SK-N-SH (cell line): Measurements from ENCODE around the gene ACAP3. TPM values are rescaled to one million over a fixed set of nuclear protein-coding genes. Genes with fewer than 3 reads are reported as not detected.

ENCODE experiments used
- CTCF ChIA-PET: fragments of 300-600, 350-600 bp; formaldehyde crosslinking; extraction: SDS; loops from one replicate; lab custom pipeline; 2021; lab: Yijun Ruan, JAX
- POLR2A ChIA-PET: fragments of 350-600 bp; sonication (Branson Sonifier 250); formaldehyde crosslinking; extraction: SDS; loops from one replicate; lab custom pipeline; 2020; ENCODE audit warnings: antibody characterized with exemption, inconsistent platforms; lab: Yijun Ruan, JAX
- DNase-seq: peaks from one replicate; pipeline ENCODE4 v3.0.0; 2012
- H2AFZ ChIP-seq: fragments of 200-600 bp; sonication (generic); 2 replicates; pipeline ENCODE4 v1.8.1; 2016; ENCODE audit warnings: antibody characterized with exemption, mild to moderate bottlenecking, low read depth
- H3F3A ChIP-seq: fragments of 200-600 bp; sonication (generic); replicated peaks from 2 replicates; pipeline ENCODE3; 2016; ENCODE audit warnings: antibody characterized with exemption, mild to moderate bottlenecking; ENCODE audit not compliant: insufficient read depth
- H3K27ac ChIP-seq, 2 experiments: fragments of 200-500 bp in 1 of 2; fragments of 200-600 bp in 1 of 2; sonication (Bioruptor generic) in 1 of 2; sonication (generic), shearing (Covaris generic) in 1 of 2; 2 replicates each; pipeline versions ENCODE4 v1.5.1 to v1.6.1; 2014 to 2016; ENCODE audit warnings: low read depth in 2 of 2, inconsistent platforms in 1 of 2, low read length in 1 of 2, mild to moderate bottlenecking in 1 of 2, mixed read lengths in 1 of 2
- H3K27me3 ChIP-seq: fragments of 200-600 bp; sonication (generic), shearing (Covaris generic); 2 replicates; pipeline ENCODE4 v1.6.1; 2016; ENCODE audit warnings: mixed run types; ENCODE audit not compliant: insufficient read depth
- H3K36me3 ChIP-seq, 2 experiments: fragments of 200-500 bp in 1 of 2; fragments of 200-600 bp in 1 of 2; sonication (Bioruptor generic) in 1 of 2; sonication (generic) in 1 of 2; replicated peaks in 1 of 2; 2 replicates each; pipeline versions ENCODE3 to v1.5.1; 2014 to 2016; ENCODE audit warnings: low read length in 1 of 2, mild to moderate bottlenecking in 1 of 2; ENCODE audit not compliant: insufficient read depth in 2 of 2, control insufficient read depth in 1 of 2
- H3K4me1 ChIP-seq, 2 experiments: fragments of 200-500 bp in 1 of 2; fragments of 200-600 bp in 1 of 2; sonication (Bioruptor generic) in 1 of 2; sonication (generic), shearing (Covaris generic) in 1 of 2; 2 replicates each; pipeline versions ENCODE4 v1.5.1 to v1.6.1; 2014 to 2016; ENCODE audit warnings: low read depth in 1 of 2, low read length in 1 of 2, mixed run types in 1 of 2; ENCODE audit not compliant: insufficient read depth in 2 of 2, control insufficient read depth in 1 of 2
- H3K4me2 ChIP-seq: fragments of 200-600 bp; sonication (generic), shearing (Covaris generic); 2 replicates; pipeline ENCODE4 v1.6.1; 2017; ENCODE audit warnings: mixed run types
- H3K4me3 ChIP-seq, 2 experiments: fragments of 200-500 bp in 1 of 2; fragments of 200-600 bp in 1 of 2; sonication (Bioruptor generic) in 1 of 2; sonication (generic), shearing (Covaris generic) in 1 of 2; 2 replicates each; pipeline versions ENCODE4 v1.5.1 to v1.8.1; 2014 to 2016; ENCODE audit warnings: low read depth in 2 of 2, inconsistent platforms in 1 of 2, low read length in 1 of 2, mild to moderate bottlenecking in 1 of 2, mixed read lengths in 1 of 2, moderate library complexity in 1 of 2
- H3K79me2 ChIP-seq: fragments of 200-600 bp; sonication (generic); 2 replicates; pipeline ENCODE4 v1.8.1; 2017; ENCODE audit warnings: mild to moderate bottlenecking; ENCODE audit not compliant: insufficient read depth
- H3K9ac ChIP-seq: fragments of 200-600 bp; sonication (generic); 2 replicates; pipeline ENCODE4 v1.6.1; 2017; ENCODE audit warnings: mixed run types
- H3K9me2 ChIP-seq: fragments of 200-600 bp; sonication (generic); 2 replicates; pipeline ENCODE4 v1.6.1; 2017; ENCODE audit warnings: mixed run types
- H3K9me3 ChIP-seq: fragments of 200-600 bp; sonication (generic); 2 replicates; pipeline ENCODE4 v1.6.1; 2017; ENCODE audit warnings: mixed run types, mild to moderate bottlenecking, moderate library complexity
- H4K20me1 ChIP-seq: fragments of 200-600 bp; sonication (generic); 2 replicates; pipeline ENCODE4 v1.6.1; 2017; ENCODE audit warnings: mild to moderate bottlenecking, mixed run types; ENCODE audit not compliant: insufficient read depth
- CTCF ChIP-seq: fragments of 200-600 bp; sonication (generic); IDR thresholded peaks from 2 replicates; pipeline ENCODE4 v1.6.1; 2017; ENCODE audit warnings: antibody characterized with exemption, mild to moderate bottlenecking, moderate library complexity
- FOSL2 ChIP-seq: IDR thresholded peaks from 2 replicates; pipeline ENCODE4 v1.4.0; 2012; ENCODE audit warnings: low read depth, mild to moderate bottlenecking, moderate library complexity, borderline replicate concordance
- GABPA ChIP-seq: IDR thresholded peaks from 2 replicates; pipeline ENCODE4 v1.4.0; 2012; ENCODE audit warnings: low read depth, mild to moderate bottlenecking
- JUND ChIP-seq: IDR thresholded peaks from 2 replicates; pipeline ENCODE4 v1.4.0; 2012
- NFIC ChIP-seq: IDR thresholded peaks from 2 replicates; pipeline ENCODE4 v1.4.0; 2012; ENCODE audit warnings: borderline replicate concordance
- RCOR1 ChIP-seq: fragments of 150-350 bp; IDR thresholded peaks from 2 replicates; pipeline ENCODE4 v1.6.1; 2017; ENCODE audit warnings: antibody characterized with exemption, low read length
- RFX5 ChIP-seq: IDR thresholded peaks from 2 replicates; pipeline ENCODE4 v1.6.1; 2012; ENCODE audit warnings: mild to moderate bottlenecking, improper control_type of control experiment, low read length
- SIN3A ChIP-seq: IDR thresholded peaks from 2 replicates; pipeline ENCODE4 v1.6.1; 2012; ENCODE audit warnings: low read depth, mild to moderate bottlenecking, low read length, moderate library complexity, borderline replicate concordance
- TCF12 ChIP-seq: IDR thresholded peaks from 2 replicates; pipeline ENCODE4 v1.4.0; 2012
- TEAD4 ChIP-seq: IDR thresholded peaks from 2 replicates; pipeline ENCODE4 v1.4.0; 2012; ENCODE audit warnings: mild to moderate bottlenecking, borderline replicate concordance; ENCODE audit not compliant: insufficient read depth
- YY1 ChIP-seq: IDR thresholded peaks from 2 replicates; pipeline ENCODE4 v1.4.0; 2012; ENCODE audit warnings: low read depth, mild to moderate bottlenecking
- WGBS: methylation state at CpG from one replicate; pipeline ENCODE4 v1.1.6; 2017; ENCODE audit warnings: low lambda C conversion rate; 5-methylcytosine and 5-hydroxymethylcytosine counted together
- polyA plus RNA-seq, 3 experiments: library from polyadenylated mRNA; depleted of rRNA; stranded (reverse); fragments of >200 nt; gene quantifications; 2 replicates each; pipeline ENCODE4 v1.2.3, GENCODE V29; 2012
- TF ChIP-seq, protein P1 (sequence below): IDR thresholded peaks from 2 replicates; pipeline ENCODE4 v1.4.0; 2012; ENCODE audit warnings: low read depth, borderline replicate concordance
- TF ChIP-seq, protein P2 (sequence below): fragments of 150-350 bp; IDR thresholded peaks from 2 replicates; pipeline ENCODE4 v1.6.1; 2016; ENCODE audit warnings: mild to moderate bottlenecking, low read depth, low read length
- TF ChIP-seq, protein P3 (sequence below): IDR thresholded peaks from 2 replicates; pipeline ENCODE4 v1.4.0; 2012; ENCODE audit warnings: low read depth

Gene ACAP3
- polyA plus RNA-seq, 1 of the 3 experiments (the other 2 are of a cell fraction), result 51.7 TPM

DNA sequence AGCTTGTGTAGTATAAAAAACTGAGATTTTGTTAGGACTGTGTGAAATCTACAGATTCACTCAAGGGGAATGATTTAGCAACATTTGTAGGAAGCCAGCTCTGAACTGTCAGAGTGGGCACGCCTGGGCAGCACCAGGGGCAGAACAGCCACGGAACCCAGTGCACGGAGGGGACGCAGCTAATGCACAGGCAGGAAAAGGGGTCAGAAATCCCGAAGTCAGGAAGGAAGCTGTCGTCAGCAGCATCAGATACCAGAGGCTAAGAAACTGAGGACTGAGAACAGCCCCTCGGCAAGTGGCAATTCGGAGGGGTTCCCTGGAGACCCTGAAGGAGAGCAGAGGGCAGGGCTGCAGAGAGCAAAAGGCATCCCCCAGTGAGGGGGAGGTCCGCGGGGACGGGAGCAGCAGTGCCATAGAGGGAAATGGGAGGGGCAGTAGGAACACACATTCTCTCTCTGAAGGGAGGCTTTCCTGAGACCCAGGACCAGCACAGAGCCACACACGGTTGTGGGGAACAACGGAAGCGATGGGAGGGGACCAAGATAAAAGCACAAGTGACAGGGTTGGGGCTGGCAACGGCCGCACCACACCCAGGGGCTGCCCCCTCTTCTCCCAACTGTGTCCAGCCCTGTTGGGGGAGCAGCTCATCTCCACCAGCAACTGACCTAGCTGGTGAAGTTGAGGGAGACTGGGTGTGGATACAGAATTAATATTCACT is 46.7 kb downstream of the ACAP3 start:
- no peak for DNase-seq
- Histone ChIP-seq H2AFZ (no peak overlapping the region), H3K4me3 (no peak overlapping the region), H3K27me3 (no peaks in the 10 kb centered on the region), H3K4me1 (peaks cover 0 to 4% of the 10 kb centered on the region in 2 experiments; a peak in 2 of 4 replicates), H3F3A (peaks cover 14% of the 10 kb centered on the region), H3K9ac (no peak overlapping the region), H4K20me1 (peaks cover 46% of the 10 kb centered on the region), H3K9me3 (no peaks in the 10 kb centered on the region), H3K4me2 (no peak overlapping the region), H3K36me3 (peaks cover 19 to 58% of the 10 kb centered on the region in 2 experiments), H3K79me2 (peaks cover 44% of the 10 kb centered on the region), H3K9me2 (no peaks in the 10 kb centered on the region), H3K27ac (no peak overlapping the region)
- ChIA-PET POLR2A (no interaction called here), CTCF (no interaction called here)
- TF ChIP-seq RFX5, result no peak
- TF ChIP-seq, protein P1, sequence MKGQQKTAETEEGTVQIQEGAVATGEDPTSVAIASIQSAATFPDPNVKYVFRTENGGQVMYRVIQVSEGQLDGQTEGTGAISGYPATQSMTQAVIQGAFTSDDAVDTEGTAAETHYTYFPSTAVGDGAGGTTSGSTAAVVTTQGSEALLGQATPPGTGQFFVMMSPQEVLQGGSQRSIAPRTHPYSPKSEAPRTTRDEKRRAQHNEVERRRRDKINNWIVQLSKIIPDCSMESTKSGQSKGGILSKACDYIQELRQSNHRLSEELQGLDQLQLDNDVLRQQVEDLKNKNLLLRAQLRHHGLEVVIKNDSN, result no peak
- TF ChIP-seq RCOR1, result no peak
- no peak for TF ChIP-seq GABPA
- TF ChIP-seq CTCF, result no peak
- WGBS, result 88% methylated on average over 13 of the region's 16 CpGs

- no peak overlapping the region for H3K4me2 ChIP-seq
- H3K9me3 ChIP-seq, result no peaks in the 10 kb centered on the region
- WGBS, result 95% methylated on average over 22 of the region's 26 CpGs
- ChIA-PET POLR2A (no interaction called here), CTCF (no interaction called here)
- TF ChIP-seq SIN3A (no peak), NFIC (no peak), YY1 (no peak), FOSL2 (no peak), JUND (no peak), TCF12 (no peak), TEAD4 (no peak)
- TF ChIP-seq, protein P2, sequence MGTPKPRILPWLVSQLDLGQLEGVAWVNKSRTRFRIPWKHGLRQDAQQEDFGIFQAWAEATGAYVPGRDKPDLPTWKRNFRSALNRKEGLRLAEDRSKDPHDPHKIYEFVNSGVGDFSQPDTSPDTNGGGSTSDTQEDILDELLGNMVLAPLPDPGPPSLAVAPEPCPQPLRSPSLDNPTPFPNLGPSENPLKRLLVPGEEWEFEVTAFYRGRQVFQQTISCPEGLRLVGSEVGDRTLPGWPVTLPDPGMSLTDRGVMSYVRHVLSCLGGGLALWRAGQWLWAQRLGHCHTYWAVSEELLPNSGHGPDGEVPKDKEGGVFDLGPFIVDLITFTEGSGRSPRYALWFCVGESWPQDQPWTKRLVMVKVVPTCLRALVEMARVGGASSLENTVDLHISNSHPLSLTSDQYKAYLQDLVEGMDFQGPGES, result no peak
- TF ChIP-seq, protein P3, sequence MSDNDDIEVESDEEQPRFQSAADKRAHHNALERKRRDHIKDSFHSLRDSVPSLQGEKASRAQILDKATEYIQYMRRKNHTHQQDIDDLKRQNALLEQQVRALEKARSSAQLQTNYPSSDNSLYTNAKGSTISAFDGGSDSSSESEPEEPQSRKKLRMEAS, result no peak
- no peak overlapping the region for H3K27ac ChIP-seq
- DNase-seq, result no peak
- no peak overlapping the region for H2AFZ ChIP-seq
- no peaks in the 10 kb centered on the region for H3K27me3 ChIP-seq
- H3K9ac ChIP-seq, result no peak overlapping the region
- H4K20me1 ChIP-seq, result peaks cover 38% of the 10 kb centered on the region
- H3K4me3 ChIP-seq, result no peak overlapping the region
- peaks cover 6% of the 10 kb centered on the region for H3F3A ChIP-seq
- H3K36me3 ChIP-seq, result peaks cover 19 to 66% of the 10 kb centered on the region in 2 experiments
- peaks cover 0 to 2% of the 10 kb centered on the region in 2 experiments; a peak in 2 of 4 replicates for H3K4me1 ChIP-seq
- H3K9me2 ChIP-seq, result no peaks in the 10 kb centered on the region
- H3K79me2 ChIP-seq, result peaks cover 44% of the 10 kb centered on the region
Measured at GRCh38 chr1:1259951-1260600, 47.7 kb downstream of the ACAP3 start.
